ENCODE results near the gene KAZN. TPM values are rescaled to one million over a fixed set of nuclear protein-coding genes. Genes with fewer than 3 reads are reported as not detected.

Gene KAZN
- total RNA-seq, 1 donor from 2014 or later, result 0.51 TPM

GRCh38 chr1:14910984-14911721 is 312.7 kb downstream of the KAZN start:
- no peak for DNase-seq (ENCODE audit: low read depth in 2 of 2)

GRCh38 chr1:14912839-14913481 is 314.5 kb downstream of the KAZN start:
- DNase-seq (ENCODE audit: low read depth in 2 of 2), result no peak

GRCh38 chr1:14913482-14914177 is 315.1 kb downstream of the KAZN start:
- DNase-seq (ENCODE audit: low read depth in 2 of 2), result no peak

- no peak for DNase-seq (ENCODE audit: low read depth in 2 of 2)
Observed at GRCh38 chr1:14914351-14914988, 316.0 kb downstream of the KAZN start.

GRCh38 chr1:14915356-14916054 is 317.0 kb downstream of the KAZN start:
- DNase-seq (ENCODE audit: low read depth in 2 of 2), result peak in 1 of 2 donors; percentile 41

- no peak for DNase-seq (ENCODE audit: low read depth in 2 of 2)
Observed at GRCh38 chr1:14919289-14919688, 320.8 kb downstream of the KAZN start.

GRCh38 chr1:14919751-14920150 is 321.3 kb downstream of the KAZN start:
- no peak for DNase-seq (ENCODE audit: low read depth in 2 of 2)

- peak in 1 of 2 donors; percentile 12 for DNase-seq (ENCODE audit: low read depth in 2 of 2)
Observed at GRCh38 chr1:14921057-14921456, 322.6 kb downstream of the KAZN start.

- DNase-seq (ENCODE audit: low read depth in 2 of 2), result no peak
Observed at GRCh38 chr1:14922942-14923726, 324.6 kb downstream of the KAZN start.

GRCh38 chr1:14923727-14924452 is 325.4 kb downstream of the KAZN start:
- peak in 1 of 2 donors; percentile 57 for DNase-seq (ENCODE audit: low read depth in 2 of 2)

- DNase-seq (ENCODE audit: low read depth in 2 of 2), result peak in 1 of 2 donors; percentile 47
Observed at GRCh38 chr1:14924455-14925331, 326.2 kb downstream of the KAZN start.

GRCh38 chr1:14925336-14926136 is 327.1 kb downstream of the KAZN start:
- DNase-seq (ENCODE audit: low read depth in 2 of 2), result no peak

GRCh38 chr1:14926229-14926628 is 327.7 kb downstream of the KAZN start:
- no peak for DNase-seq (ENCODE audit: low read depth in 2 of 2)

- no peak for DNase-seq (ENCODE audit: low read depth in 2 of 2)
Observed at GRCh38 chr1:14926818-14927575, 328.5 kb downstream of the KAZN start.

GRCh38 chr1:14928412-14928811 is 329.9 kb downstream of the KAZN start:
- DNase-seq (ENCODE audit: low read depth in 2 of 2), result no peak

- DNase-seq (ENCODE audit: low read depth in 2 of 2), result no peak
Observed at GRCh38 chr1:14928886-14929546, 330.5 kb downstream of the KAZN start.
